ENCODE data around the gene PLEKHA7. TPM values are rescaled to one million over a fixed set of nuclear protein-coding genes. Genes with fewer than 3 reads are reported as not detected.

PLEKHA7 gene
- total RNA-seq, 4 donors from 2014 or later = 0.72 to 3.6 (median 2.2) TPM

- TF ChIP-seq, protein P1, sequence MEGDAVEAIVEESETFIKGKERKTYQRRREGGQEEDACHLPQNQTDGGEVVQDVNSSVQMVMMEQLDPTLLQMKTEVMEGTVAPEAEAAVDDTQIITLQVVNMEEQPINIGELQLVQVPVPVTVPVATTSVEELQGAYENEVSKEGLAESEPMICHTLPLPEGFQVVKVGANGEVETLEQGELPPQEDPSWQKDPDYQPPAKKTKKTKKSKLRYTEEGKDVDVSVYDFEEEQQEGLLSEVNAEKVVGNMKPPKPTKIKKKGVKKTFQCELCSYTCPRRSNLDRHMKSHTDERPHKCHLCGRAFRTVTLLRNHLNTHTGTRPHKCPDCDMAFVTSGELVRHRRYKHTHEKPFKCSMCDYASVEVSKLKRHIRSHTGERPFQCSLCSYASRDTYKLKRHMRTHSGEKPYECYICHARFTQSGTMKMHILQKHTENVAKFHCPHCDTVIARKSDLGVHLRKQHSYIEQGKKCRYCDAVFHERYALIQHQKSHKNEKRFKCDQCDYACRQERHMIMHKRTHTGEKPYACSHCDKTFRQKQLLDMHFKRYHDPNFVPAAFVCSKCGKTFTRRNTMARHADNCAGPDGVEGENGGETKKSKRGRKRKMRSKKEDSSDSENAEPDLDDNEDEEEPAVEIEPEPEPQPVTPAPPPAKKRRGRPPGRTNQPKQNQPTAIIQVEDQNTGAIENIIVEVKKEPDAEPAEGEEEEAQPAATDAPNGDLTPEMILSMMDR (IDR thresholded peaks at IDR 0.05 in 4 of 5, conservative IDR thresholded peaks at IDR 0.05 in 1 of 5) = no peak
- TF ChIP-seq POLR2A (IDR thresholded peaks at IDR 0.05) = no peak
- DNase-seq (no peak), ATAC-seq (no peak)
- Histone ChIP-seq H3K27ac (no peak overlapping the region), H3K9me3 (no peaks in the 10 kb centered on the region), H3K4me3 (no peak overlapping the region), H3K4me1 (no peaks in the 10 kb centered on the region), H3K36me3 (no peaks in the 10 kb centered on the region), H3K27me3 (no peaks in the 10 kb centered on the region)
- intact Hi-C loops (cut with DNase I; ENCODE audit: low total_unique reads) (no loop called here), in situ Hi-C loops (cut with MboI; ENCODE audit: low sequenced_read_pairs in 4 of 4) (no loop called here)
Measured at GRCh38 chr11:16834384-16834783, 179.8 kb downstream of the PLEKHA7 start.

- Histone ChIP-seq H3K27me3 (no peaks in the 10 kb centered on the region), H3K27ac (no peak overlapping the region), H3K36me3 (no peaks in the 10 kb centered on the region), H3K4me3 (no peak overlapping the region), H3K9me3 (no peaks in the 10 kb centered on the region), H3K4me1 (no peaks in the 10 kb centered on the region)
- no peak for ATAC-seq
- in situ Hi-C loops (cut with MboI; ENCODE audit: low sequenced_read_pairs in 4 of 4) (no loop called here), intact Hi-C loops (cut with DNase I; ENCODE audit: low total_unique reads) (no loop called here)
- DNase-seq = no peak
- TF ChIP-seq, protein P1 (IDR thresholded peaks at IDR 0.05 in 4 of 5, conservative IDR thresholded peaks at IDR 0.05 in 1 of 5) = no peak
- no peak for TF ChIP-seq POLR2A (IDR thresholded peaks at IDR 0.05)
Measured at GRCh38 chr11:16833026-16833425, 181.2 kb downstream of the PLEKHA7 start.

DNA sequence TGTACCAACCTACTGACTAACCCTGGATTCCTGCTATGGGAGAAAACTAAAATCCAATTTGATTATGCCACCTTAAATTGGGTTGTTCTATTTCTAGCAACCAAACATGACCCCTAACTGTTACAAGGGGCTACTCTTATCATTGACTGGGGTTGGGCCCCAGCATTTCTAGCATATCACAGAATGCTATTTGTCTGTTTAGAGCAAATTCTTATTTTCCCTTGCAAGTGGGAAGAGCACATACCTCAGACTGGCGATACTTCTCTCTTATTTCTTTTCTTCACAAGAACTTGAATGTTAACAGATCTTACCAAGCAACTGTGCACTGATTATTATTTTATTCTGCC lies 182.0 kb downstream of the PLEKHA7 start:
- in situ Hi-C loops (cut with MboI; ENCODE audit: low sequenced_read_pairs in 4 of 4) (no loop called here), intact Hi-C loops (cut with DNase I; ENCODE audit: low total_unique reads) (no loop called here)
- no peaks in the 10 kb centered on the region for H3K27me3 ChIP-seq
- no peaks in the 10 kb centered on the region for H3K36me3 ChIP-seq
- H3K4me3 ChIP-seq = no peak overlapping the region
- DNase-seq (no peak), ATAC-seq (no peak)
- no peaks in the 10 kb centered on the region for H3K9me3 ChIP-seq
- H3K4me1 ChIP-seq = no peaks in the 10 kb centered on the region
- TF ChIP-seq, protein P1 (IDR thresholded peaks at IDR 0.05 in 4 of 5, conservative IDR thresholded peaks at IDR 0.05 in 1 of 5) = no peak
- TF ChIP-seq POLR2A (IDR thresholded peaks at IDR 0.05) = no peak
- H3K27ac ChIP-seq = no peak overlapping the region

DNA sequence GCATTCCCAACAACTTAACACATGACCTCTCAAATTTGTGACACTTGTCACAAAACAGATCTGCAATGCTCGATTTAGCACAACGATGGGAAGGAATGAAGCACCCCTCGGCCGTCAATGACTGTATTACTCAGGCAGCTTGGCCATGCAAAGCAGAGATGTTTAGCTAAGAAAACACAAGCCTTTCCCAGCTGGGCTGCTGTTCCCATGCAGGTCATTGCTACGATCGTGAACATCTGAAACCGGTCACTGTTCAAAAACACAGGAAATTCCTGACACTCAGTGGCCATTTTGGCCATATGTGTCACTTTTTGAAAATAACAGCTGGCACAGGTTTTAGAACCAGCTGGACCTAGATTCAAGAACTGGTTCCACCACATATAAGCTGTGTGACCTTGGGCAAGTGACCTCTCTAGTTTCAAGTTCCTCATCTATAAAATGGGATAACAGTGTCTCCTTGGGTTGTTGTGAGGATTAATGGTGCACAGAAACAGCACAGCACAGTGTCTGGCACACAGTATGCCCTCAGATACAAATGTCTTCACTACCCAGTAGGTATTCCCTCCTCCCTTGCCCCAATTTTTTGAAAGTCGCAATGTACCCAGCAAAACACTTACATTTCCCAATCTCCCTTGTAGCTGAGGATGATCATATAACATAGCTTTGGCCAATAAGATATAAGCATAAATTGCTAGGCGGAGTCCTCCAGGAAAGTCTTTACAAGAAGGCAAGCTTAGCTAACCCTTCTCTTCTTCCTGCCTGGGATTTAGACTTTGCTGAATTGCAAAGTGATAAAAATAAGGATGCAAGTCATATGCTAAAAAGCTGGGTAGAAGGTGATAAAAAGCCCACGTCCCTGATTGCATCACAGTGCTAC lies 182.7 kb downstream of the PLEKHA7 start:
- H3K36me3 ChIP-seq = no peaks in the 10 kb centered on the region
- no peak overlapping the region for H3K27ac ChIP-seq
- DNase-seq (no peak), ATAC-seq (no peak)
- TF ChIP-seq, protein P1 (IDR thresholded peaks at IDR 0.05 in 4 of 5, conservative IDR thresholded peaks at IDR 0.05 in 1 of 5) = no peak
- no peak for TF ChIP-seq POLR2A (IDR thresholded peaks at IDR 0.05)
- in situ Hi-C loops (cut with MboI; ENCODE audit: low sequenced_read_pairs in 4 of 4) (no loop called here), intact Hi-C loops (cut with DNase I; ENCODE audit: low total_unique reads) (no loop called here)
- H3K4me3 ChIP-seq = no peak overlapping the region
- no peaks in the 10 kb centered on the region for H3K9me3 ChIP-seq
- H3K27me3 ChIP-seq = no peaks in the 10 kb centered on the region
- H3K4me1 ChIP-seq = no peaks in the 10 kb centered on the region
